GM18870 (cell line): ENCODE results near the gene AGPAT4.
"Not testable (repeated sequence)": the region's sequence is repeated elsewhere in the genome, so short reads cannot be mapped to it uniquely, and the experiment has no call there.

Source experiments
- ATAC-seq: cut with Tn5 transposase; IDR thresholded peaks from one replicate; pipeline ENCODE4 v1.9.1; 2021; ENCODE audit warnings: moderate library complexity; ENCODE audit not compliant: unreplicated experiment

AGPAT4 gene

DNA sequence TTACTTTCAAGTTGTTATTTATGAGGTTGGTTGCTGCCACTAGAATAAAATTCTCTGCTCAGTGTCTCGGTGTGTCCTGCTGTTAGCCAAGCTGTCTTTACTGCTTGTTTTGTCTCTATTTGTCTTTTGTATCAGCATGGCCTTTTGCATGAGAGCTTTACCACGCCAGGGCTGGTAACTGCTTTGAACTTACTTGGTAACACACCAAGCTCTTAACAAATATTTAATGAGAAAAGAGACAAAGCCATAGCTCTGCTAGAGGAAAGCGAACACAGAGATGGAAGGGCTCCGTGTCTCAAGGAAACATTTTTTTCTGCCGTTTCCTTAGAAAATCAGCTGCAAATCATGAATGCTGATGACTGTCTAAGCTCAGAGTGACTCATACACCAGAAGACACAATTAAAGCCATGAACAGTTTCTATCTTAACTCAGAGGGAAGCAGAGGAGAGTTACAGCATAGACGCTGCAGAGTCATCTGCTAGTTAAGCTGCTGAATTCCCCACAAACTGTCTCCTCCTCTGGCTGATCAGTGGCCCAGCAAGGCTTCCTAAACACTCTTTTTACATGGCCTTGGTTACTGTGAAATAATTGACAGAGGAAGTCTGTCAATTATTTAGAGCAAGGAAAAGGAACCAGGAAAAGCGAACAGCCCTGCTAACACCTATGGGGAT, 44.8 kb downstream of the AGPAT4 start:
- ATAC-seq = peak; percentile 62

DNA sequence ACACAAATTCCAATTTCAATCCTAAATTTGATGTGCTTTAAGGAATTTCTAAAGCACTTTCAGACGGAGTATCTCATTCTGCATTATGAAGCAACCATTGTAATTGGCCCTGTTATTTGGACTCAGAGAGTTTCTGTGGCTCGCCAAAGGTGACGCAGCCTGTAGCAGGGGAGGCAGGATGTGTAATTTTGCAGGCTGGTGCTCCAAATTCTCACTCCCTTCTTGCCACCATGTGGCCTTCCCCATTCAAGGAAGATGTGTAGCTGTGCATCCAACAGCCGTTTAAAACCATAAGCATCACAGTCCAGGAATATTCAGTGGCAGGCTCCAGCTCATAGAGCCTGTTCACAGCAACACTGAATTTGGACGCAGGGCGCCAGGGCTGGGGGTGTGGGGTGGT, 45.8 kb downstream of the AGPAT4 start:
- ATAC-seq = no peak

DNA sequence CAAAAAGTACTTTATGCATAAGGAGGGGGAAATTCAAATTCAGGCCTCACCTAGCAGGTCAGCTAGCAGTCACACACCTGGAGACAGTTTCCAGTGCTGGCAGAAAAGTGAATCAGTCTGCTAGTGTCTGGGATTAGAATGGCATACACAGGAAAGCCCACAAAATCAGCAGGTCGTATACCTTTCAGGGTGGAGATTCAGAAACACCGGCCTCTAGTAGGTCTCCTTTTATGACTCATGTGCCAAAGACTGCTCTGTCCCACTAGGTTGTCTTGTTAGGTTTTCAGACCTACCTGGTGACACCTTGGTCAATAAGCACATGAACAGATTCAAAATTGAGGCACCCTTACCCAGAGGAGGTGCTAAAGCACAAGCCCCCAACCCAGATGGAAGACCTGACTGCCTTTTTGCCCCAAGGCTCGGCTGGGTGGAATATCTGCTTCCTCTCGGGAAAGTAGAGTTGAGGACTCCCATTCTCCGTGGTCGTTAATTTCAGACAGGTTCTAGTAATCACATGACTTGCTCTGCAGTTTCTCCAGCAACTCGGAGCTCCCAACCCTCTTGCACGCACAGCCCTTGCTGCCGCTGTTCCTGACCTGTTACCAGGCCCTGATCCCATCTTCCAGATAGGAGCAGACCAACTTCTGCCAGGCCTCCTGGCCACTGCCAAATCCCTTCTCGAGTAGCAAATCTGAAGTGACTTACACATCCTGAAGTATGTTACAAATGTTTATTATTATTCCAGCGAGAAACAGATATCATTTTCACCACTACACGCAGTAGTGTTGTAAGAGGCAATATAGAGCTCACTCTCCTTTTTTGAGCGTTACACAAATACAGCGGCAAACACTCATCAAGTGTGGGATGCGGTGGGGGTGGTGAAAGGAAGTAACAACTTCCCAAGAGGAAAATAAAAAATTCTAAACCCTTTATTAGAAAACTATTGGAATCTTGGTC, 46.6 kb downstream of the AGPAT4 start:
- ATAC-seq = peak; percentile 2

DNA sequence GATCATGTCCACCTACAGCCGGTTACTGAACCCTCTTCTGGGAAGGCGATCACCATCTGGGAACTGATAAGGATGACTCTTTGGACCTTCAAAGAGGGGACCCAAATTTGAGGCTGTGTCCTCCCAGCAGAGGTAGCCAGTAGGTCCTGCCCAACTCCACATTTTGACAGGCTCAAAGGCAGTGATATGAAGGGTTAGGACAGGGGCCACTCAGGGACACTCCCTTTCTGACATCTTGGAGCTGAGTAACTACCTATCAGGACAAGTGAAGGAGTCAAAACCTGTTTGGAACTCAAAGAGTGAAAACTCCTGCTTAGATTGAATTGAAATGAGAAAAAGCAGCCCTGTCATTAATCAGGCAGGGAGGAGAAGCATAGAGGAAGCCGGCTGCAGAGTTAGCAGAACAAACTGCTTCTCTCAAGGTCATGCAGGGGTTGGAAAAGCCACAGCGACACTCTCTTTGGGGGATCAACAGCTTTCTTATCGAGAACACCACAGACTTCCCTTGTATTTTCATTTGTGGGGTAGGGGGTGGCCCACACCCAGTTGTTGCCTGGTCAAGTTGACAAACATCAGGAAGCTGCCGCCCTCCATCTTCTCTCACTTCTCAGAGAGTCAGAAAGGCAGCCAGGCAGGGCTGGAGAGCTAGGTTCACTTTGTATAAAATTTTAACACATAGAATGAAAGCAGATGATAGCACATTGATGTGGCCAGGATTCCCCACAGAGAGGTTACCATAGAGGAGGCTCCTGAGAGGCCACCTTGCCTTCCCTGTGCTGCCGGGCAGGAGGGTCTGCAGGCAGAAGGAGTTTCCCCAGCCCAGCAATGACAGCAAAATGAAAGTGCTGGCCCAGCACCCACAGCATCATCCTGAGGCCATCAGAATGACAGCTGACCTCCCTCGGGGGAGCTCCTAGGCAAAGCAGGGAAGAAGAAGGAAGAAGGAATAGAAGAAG, 47.6 kb downstream of the AGPAT4 start:
- ATAC-seq = peak; percentile 37

DNA sequence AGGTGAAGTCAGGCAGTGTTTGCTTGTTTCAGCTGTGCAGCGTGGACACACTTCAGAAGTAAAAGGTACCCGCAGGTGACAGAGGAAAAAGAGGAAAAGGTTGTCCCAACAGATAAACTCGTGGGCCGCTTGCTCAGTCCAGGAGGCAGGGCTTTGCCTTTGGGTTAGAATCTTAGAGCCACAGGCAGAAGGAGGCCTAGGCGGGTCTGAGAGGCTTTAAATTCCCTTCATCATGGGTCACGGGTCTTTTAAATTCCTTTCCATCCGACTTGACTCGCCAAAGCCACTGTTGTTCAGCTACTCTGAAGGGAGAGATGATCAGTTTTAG, 48.2 kb downstream of the AGPAT4 start:
- no peak for ATAC-seq

DNA sequence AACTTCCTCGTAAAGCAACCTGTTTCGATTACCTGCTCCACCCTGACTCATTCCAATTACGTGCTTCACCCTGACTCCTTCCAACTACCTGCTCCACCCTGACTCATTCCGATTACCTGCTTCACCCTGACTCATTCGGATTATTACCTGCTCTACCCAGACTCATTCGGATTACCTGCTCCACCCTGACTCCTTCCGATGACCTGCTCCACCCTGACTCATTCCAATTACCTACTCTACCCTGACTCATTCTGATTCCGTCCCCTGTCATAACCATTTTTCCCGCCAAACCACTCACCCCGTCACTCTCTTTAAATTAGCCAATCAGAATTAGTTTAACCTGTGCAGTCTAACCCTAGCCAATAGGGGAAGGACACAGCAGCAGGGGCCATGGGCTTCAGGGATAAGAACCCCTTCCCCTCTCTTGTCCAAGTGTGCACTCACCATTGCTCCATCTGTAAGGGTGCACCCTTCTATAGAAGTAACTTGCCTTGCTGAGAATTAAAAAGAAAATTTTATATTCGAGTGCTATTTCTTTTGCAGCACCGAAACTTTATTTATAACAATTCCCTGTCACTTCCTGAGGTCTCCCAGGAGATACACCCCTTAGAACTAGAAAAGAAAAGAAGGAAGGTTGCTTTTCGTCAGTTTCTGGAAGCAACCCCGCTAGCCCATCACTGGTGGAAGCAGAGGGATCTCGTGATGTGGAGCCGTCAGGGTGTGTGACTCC, 48.7 kb downstream of the AGPAT4 start:
- not testable (repeated sequence) for ATAC-seq

DNA sequence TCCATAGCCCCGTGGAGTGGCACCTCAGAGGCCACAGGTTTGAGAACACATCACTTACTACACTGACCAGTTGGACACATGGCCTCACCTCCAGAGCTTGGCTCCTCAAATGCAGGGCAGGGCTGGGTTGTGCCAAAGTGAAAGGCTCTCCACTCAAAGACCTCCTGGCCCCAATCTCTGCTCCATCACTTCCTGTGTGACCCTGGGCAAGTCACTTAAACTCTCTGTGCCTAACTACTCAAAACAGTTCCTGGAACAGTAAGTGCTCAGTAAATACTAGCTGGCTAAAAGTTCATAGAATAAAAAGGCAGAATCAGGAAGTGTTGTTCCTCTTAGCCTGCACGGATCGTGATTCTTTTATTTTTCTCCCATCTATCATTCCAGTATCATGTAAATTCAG, 50.2 kb downstream of the AGPAT4 start:
- no peak for ATAC-seq

DNA sequence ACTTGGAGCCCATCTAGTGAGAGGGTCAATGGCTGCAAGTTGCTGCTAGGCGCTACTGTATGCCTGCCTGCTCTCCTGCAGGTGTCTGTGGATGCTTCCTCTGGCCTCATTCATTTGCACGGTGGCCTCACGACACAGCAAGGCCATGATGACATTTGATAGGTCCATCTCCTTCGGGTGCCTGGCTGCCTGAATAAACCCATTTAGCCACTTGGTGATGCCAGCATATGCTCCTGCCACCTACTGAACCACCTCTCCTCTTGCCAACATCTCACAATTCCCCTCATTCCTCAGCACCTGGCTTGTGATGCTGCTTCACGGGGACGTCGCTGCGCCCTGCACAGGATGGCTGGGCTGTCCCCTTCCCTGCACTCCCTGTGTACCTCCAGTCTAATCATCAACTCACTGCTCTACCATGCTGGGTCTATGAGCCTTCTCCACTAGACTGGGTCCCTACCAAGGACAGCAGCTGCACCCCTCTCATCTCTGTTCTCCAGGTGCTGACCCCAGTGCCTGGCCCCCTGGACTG, 51.1 kb downstream of the AGPAT4 start:
- no peak for ATAC-seq

DNA sequence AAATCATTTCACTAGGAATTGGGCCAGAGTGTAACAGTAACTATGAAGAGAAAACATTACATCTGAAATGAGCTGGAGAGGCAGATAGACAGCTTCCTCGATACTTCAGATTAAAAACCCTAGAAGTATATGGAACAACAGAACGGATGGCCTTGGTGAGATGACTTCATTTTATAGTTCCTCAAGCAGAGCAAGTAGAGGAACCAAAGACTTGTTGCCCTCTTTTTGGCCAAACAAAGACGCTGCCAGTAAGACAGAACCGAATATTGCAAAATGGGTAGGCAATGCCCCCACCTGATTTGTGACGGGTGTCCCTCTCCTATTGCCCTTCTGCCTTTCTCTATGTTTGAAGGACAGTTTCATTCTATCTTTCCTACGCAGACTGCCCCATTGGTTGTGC, 53.5 kb downstream of the AGPAT4 start:
- ATAC-seq = no peak

DNA sequence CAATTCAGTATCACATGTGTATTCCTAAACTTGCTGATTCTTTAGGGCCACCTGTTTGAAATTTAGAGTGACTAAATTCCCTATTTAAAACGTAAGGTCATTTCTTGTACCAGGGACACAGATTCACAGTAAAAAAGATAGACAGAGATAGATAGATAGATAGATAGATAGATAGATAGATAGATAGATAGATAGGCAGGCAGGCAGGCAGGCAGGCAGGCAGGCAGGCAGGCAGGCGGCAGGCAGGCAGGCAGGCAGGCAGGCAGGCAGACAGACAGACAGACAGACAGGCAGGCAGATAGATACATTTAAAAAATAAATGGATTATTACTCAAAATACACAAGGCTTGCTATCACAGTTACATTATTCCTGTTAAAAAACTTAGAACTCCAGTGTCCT, 54.2 kb downstream of the AGPAT4 start:
- ATAC-seq = no peak

DNA sequence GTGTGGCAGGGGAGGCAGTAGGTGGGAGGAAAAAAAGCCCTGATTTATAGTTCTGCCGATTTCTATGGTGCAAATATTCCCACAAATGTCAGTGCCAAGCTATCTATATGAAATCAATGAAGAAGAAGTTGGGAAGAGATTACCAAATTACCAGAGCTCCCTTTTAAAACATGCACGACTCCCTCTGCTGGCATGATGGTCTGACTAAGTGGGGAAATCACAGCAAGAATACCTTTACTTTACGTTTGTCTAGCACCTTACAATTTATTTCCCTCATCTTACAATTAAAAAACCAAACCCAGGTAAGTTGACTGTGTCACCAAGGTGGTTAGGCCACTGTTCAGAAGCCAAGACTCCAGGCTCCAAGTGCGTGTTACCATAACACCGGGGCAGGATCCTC, 55.6 kb downstream of the AGPAT4 start:
- no peak for ATAC-seq

DNA sequence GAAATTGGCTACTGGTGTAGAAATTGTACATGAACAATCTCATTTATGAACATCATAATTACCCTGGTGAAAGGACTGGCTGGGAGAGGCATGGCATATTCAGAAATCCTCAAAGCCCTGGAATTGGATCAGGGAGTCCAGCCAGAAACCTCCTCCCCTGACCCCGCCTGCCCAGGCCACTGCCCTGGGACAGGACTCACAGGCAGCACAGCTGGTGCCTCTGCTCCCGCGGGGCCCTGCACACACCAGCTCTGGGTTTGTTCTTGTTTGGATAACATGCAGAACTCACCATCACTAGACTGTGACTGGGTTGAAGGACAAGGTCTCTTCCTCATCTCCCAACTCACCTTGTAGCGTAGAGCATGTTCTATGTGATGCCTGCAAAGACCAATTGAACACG, 56.2 kb downstream of the AGPAT4 start:
- ATAC-seq = no peak

DNA sequence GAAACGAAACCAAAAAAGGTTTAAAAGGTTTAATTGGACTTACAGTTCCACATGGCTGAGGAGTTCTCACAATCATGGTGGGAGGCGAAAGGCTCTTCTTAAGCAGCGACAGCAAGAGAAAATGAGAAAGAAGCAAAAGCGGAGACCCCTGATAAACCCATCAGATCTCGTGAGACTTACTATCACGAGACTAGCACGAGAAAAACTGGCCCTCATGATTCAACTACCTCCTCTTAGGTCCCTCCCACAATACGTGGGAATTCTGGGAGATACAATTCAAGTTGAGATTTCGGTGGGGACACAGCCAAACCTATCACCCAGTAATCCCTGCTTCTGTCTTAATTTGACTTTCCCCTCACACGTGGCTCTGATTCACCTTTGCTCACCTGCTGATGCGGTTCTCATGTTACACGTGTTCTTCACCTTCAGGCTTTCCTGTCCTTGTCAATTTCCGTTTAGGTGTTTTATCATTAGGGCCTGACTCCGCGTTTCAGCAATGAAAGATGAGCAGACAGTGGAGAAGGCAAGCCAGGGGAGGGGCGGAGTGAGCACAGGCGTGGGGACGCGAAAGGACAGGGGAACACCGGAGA, 57.1 kb downstream of the AGPAT4 start:
- no peak for ATAC-seq

DNA sequence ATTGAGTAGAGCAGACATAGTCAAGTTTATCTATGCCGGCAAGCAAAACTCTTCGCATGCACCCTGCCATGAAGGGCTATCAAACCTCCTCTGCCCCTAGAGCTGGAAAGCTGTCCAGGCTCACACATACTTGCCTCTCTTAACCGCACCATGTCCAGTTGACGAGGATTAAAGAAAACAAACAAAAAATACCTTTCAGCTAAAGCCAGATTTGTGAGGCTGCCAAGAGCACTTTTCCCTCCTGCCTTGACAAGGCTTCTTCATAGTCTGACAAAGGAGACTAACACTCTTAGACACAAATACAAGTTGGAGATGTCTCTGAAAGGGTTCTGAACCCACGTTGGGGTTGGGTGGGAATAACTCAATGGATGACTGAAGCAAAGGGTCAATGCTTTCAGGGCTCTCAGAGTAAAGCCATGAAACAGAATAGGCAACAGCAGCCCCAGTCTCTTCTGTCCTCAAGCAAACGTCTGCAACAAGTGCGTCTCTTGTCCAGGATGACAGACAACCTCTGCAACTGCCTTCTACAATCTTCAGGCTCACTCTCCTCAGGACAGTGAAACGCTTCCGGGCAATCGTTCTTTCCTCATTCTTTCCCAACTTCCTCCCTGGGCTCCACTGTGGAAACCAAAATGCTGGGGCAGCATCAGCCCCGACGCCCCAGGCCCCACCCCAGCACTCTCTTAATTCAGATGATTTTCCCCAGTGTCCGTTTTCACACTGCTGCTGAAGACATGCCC, 57.8 kb downstream of the AGPAT4 start:
- ATAC-seq = no peak

DNA sequence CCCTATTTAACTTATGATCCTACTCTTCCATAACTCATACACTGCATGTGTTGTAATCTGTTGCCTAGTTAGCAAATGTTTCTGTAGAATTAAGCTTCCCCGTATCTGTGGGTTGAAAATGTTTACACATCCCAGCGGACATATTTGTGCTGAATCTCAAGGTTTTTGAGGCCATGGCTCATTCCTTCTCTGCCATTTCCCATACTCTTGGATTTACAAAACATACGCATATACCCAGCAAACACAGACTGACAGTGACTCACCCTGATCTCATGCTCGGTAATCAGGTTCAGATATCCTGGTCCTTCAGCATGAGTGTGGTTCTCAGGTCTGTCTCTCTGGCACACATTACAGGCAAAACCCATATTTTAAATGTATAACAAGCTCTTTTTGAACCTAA, 58.7 kb downstream of the AGPAT4 start:
- no peak for ATAC-seq

DNA sequence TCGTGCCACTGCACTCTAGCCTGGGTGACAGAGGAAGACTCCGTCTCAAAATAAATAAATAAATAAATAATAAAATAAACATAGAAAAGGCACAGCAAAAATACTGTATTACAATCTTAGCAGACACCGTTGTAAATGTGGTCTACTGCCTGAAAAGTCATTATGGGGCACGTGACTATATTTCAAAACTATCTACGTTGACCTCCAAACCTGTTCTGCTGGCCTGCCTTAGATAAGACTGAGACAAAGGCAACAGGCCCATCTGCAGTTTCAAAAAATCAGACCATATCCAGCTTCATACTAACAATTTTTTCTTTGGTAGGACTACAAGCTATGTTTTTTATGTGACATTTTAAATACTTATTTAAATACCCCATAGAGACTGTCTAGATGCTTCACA, 59.1 kb downstream of the AGPAT4 start:
- ATAC-seq = no peak

DNA sequence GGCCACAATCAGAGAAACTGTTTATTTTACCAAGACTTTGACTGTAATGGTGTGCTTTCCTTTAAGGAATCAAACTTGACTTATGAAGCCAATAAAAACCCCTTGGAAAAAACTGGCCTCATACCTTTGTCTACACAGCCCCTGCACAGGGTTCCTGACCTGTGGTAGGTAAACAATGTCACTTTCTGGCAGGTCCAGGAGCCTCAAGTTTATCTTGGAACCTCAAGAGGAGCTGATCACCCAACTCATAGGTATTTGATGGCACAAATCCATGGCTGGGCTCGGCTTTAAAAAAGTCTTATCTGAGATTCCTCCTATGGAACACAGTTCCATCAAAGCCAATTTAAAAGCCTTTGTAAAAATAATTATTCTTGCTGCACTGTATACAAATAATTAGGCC, 61.0 kb downstream of the AGPAT4 start:
- ATAC-seq = no peak

DNA sequence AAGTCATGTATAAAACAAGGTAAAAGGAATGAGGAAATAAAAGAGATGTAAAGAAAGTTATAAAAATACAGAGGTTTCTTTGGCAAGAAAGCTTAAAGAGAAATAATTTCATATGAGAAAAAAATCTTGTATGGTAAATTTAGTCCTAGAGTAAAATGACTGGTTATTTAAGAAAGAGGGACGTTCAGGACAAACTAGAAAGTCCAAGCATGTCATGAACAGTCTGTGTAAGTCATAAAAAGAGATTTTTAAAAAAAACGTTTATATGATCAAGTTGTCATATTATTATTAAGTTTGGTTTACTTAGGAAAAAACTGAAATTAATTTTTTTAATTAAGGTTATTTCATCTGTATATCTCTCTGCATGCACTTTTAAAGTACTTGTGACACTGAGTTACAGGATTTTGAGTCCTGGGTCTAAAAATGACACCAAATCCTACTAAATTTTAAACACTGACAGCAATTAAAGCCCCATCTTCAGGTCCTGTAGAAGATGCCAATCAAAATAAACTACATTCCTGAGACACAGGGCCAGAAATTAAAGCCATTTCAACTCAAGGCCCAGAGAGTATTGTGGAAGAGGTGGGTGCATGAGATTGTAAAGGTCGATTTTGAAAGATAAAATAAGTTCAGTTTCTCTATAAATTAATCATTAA, 62.4 kb downstream of the AGPAT4 start:
- ATAC-seq = no peak

DNA sequence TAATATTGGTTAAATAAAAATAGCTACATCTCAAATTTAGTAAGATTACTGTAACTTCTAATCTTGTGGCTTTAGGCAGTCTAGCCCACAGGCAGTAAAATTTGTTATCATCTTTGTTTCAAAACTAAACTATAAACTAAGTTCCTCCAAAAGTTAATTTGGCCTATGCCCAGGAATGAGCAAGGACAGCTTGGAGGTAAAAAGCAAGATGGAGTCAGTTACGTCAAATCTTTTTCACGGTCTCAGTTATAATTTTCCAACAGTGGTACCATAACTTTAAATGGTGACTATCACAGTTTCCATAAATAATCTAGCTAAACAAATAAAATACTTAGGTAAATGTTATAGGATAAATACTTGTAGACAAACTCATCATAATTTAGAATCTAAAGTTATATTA, 63.0 kb downstream of the AGPAT4 start:
- ATAC-seq = no peak
